Stomach smooth muscle (tissue), 2 donors: ENCODE data around the gene NMB.

ENCODE experiments used
- H3K27ac ChIP-seq: one replicate; pipeline ENCODE4 v1.7.0; 2013; ENCODE audit warnings: mild to moderate bottlenecking, low read length, inconsistent platforms
- H3K27me3 ChIP-seq, 2 donors: one replicate each; pipeline ENCODE4 v1.7.0; 2013; ENCODE audit warnings: low read length in 2 of 2; ENCODE audit not compliant: insufficient read depth in 2 of 2, control insufficient read depth in 1 of 2
- H3K36me3 ChIP-seq, 2 donors: one replicate each; pipeline ENCODE4 v1.7.0; 2013; ENCODE audit warnings: low read length in 2 of 2; ENCODE audit not compliant: control insufficient read depth in 2 of 2, insufficient read depth in 2 of 2
- H3K4me1 ChIP-seq: one replicate; pipeline ENCODE4 v1.7.0; 2013; ENCODE audit warnings: low read length; ENCODE audit not compliant: control insufficient read depth, insufficient read depth
- H3K4me3 ChIP-seq, 2 donors: one replicate each; pipeline ENCODE4 v1.7.0; 2013; ENCODE audit warnings: low read length in 2 of 2
- H3K9ac ChIP-seq, 2 donors: one replicate each; pipeline ENCODE4 v1.7.0; 2013; ENCODE audit warnings: low read length in 2 of 2, mild to moderate bottlenecking in 1 of 2
- H3K9me3 ChIP-seq, 2 donors: one replicate each; pipeline ENCODE4 v1.7.0; 2013; ENCODE audit warnings: low read length in 2 of 2; ENCODE audit not compliant: control insufficient read depth in 2 of 2
- donor health status: healthy.
- donor health status: Pancreatic carcinoma.

The NMB gene

DNA sequence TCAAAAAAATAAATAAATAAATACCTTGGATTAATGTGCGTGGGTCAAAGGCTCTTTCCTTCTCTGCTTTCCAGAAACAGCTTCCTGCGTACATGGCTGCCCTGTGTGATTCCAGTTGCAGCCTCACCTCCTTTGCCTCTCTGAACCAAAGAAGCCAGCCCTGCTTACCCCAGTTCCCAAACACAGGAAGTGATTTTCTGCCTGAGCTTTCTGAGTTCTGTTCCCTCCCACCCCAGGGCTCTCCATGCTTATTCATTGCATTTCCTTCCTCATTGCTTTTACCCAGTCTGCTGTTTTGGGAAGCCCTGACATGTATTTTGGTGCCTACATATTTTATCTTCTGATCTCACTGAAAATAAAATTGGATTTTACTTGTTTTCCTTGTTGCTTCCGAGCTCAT is 41.8 kb downstream of the NMB start:
- Histone ChIP-seq H3K27me3 (no peaks in the 10 kb centered on the region), H3K4me3 (no peak overlapping the region), H3K4me1 (no peaks in the 10 kb centered on the region), H3K9me3 (peaks cover 0 to 8% of the 10 kb centered on the region in 2 donors), H3K9ac (no peak overlapping the region), H3K27ac (no peak overlapping the region), H3K36me3 (peaks cover 8 to 9% of the 10 kb centered on the region in 2 donors)

DNA sequence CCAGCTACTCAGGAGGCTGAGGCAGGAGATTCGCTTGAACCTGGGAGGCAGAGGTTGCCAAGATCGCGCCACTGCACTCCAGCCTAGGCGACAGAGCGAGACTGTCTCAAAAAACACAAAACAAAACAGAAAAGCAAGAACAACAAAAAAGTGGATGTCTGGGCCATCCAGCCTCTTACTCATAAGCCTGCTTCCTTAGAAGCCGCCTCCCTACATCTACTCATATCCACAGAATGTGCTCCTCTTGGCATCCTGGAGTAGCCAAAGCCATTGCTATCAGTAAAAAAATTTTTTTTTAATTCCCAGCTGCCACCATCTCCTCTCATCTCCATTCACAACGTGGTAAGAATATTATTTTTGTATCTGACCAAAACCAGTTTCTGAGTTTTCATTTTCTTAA is 46.4 kb downstream of the NMB start:
- no peak overlapping the region for H3K9ac ChIP-seq
- H3K27ac ChIP-seq = no peak overlapping the region
- no peak overlapping the region for H3K4me3 ChIP-seq
- H3K9me3 ChIP-seq = no peaks in the 10 kb centered on the region
- no peaks in the 10 kb centered on the region for H3K27me3 ChIP-seq
- H3K36me3 ChIP-seq = peaks cover 3 to 6% of the 10 kb centered on the region in 2 donors
- no peaks in the 10 kb centered on the region for H3K4me1 ChIP-seq

DNA sequence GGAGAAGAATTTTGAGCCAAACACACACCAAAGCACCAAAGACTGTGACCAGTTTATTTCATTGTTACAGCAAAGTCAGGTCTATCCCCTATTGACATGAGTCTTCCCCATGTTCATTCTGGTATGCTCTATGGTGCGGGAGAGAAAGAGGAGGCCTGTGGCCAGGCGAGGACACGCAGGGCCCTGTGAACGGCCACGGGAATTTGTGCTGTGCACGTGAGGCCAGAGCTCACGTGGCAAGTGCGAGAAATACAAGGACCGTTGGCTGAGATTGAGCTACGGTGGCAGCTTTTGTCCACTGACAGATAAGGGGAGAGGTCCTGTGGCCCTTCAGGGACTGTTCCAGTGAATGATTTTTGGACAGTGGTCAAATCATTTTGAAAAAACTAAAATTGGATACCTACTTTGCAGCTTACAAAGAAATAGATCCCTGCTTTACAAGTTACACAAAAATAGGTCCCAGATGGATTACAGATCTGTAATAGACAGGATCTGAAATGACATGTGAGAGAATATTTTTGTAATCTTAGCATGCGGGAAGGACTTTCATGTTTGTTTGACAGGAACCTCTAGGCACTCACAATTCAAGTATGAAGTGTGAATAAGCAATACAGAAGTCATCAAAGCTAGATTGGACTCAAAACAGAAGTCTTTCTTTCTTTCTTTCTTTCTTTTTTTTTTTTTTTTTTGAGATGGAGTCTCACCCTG is 48.0 kb downstream of the NMB start:
- no peak overlapping the region for H3K27ac ChIP-seq
- no peak overlapping the region for H3K4me3 ChIP-seq
- H3K9ac ChIP-seq = no peak overlapping the region
- no peaks in the 10 kb centered on the region for H3K4me1 ChIP-seq
- H3K9me3 ChIP-seq = no peaks in the 10 kb centered on the region
- peaks cover 6 to 15% of the 10 kb centered on the region in 2 donors for H3K36me3 ChIP-seq
- no peaks in the 10 kb centered on the region for H3K27me3 ChIP-seq

DNA sequence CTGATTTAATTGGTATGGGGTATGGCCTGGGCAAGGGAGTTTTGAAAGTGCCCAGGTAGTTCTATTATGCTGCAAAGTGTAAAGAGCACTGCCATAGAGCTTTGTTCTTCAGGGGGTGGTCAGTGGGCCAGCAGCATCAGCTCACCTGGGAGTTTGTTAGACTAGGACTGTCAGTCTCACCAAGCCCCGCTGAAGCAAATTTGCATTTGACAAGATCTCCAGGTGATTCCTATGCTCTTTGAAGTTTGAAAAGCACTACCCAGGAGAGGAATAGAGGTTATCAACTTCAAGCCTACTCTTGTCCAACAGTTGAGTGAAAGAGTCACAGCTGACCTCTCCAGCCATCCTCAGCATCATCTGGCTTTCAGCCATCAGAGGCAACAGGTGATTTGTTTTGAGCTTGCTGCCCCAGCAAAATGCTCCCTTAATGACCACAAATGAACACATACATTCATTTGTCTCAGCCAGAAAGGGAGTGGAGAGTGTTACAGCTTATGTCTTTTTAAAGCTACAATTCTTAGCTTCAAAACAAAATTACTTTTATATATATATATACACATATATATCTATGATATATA is 49.2 kb downstream of the NMB start:
- H3K9me3 ChIP-seq = no peaks in the 10 kb centered on the region
- no peaks in the 10 kb centered on the region for H3K27me3 ChIP-seq
- H3K9ac ChIP-seq = no peak overlapping the region
- H3K27ac ChIP-seq = no peak overlapping the region
- H3K36me3 ChIP-seq = peaks cover 12 to 18% of the 10 kb centered on the region in 2 donors
- H3K4me3 ChIP-seq = no peak overlapping the region
- no peaks in the 10 kb centered on the region for H3K4me1 ChIP-seq

DNA sequence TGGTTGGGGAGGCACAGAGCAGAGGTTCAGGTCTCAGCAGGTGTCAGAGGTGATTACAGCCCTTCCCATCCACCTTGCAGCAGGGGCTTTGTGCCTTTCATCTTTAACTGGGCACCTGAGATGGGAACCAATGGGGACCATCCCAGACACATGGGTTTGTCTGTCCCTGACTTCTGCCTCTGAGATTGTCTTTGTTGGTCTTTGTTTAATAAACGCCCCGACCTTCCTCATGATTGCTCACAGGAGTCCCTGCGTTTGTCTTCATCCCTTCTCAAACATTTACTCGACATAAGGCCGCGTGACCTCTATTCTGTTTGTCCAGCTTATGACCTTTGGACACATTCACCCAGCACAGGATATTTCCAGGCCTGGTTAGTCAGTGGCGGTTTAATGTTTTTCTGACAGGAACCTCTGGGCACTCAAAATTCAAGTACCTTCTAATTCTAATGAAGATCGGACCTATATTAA is 51.3 kb downstream of the NMB start:
- peaks cover under 1% of the 10 kb centered on the region for H3K4me1 ChIP-seq
- H3K9ac ChIP-seq = no peak overlapping the region
- peaks cover 8 to 18% of the 10 kb centered on the region in 2 donors for H3K36me3 ChIP-seq
- no peaks in the 10 kb centered on the region for H3K27me3 ChIP-seq
- no peak overlapping the region for H3K4me3 ChIP-seq
- no peak overlapping the region for H3K27ac ChIP-seq
- H3K9me3 ChIP-seq = no peaks in the 10 kb centered on the region

DNA sequence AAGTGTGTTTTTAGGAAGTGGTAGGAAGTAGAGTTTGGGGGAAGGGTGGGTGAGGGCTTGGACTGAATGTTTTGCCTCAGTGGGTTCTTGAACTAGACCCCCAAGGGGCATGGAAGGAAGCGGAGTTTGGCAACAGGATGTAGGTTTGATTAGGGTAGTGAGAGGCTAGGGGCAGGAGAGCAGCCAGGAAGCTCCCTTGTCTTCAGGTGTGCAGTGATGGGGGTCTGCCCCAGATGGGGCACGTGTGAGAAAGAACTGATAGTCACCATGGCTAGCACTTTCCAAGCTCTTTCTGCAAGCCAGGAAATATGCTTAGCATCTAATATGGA is 52.5 kb downstream of the NMB start:
- Histone ChIP-seq H3K9ac (no peak overlapping the region), H3K4me1 (peaks cover 6% of the 10 kb centered on the region), H3K4me3 (no peak overlapping the region)

More for the DNA sequence above, 52.5 kb downstream of the NMB start:
- H3K9me3 ChIP-seq = no peaks in the 10 kb centered on the region
- peaks cover 8 to 18% of the 10 kb centered on the region in 2 donors for H3K36me3 ChIP-seq
- no peak overlapping the region for H3K27ac ChIP-seq
- H3K27me3 ChIP-seq = no peaks in the 10 kb centered on the region
